Fibroblast of villous mesenchyme (primary cell): Measurements from ENCODE around the gene IRF4. TPM values are rescaled to one million over a fixed set of nuclear protein-coding genes. Genes with fewer than 3 reads are reported as not detected.
A peak's percentile ranks its signal among the peaks of the same experiment; 100 is the strongest.

Experiments
- DNase-seq: peaks from one replicate; pipeline ENCODE4 v3.0.0-alpha.2; 2010; ENCODE audit warnings: low read depth
- H3K4me3 ChIP-seq: 2 replicates; pipeline ENCODE4 v1.5.1; 2011; ENCODE audit warnings: low read depth, mild to moderate bottlenecking, low read length
- CTCF ChIP-seq: IDR thresholded peaks from 2 replicates; pipeline ENCODE4 v1.5.1; 2012; ENCODE audit warnings: low read depth, mild to moderate bottlenecking, low read length; ENCODE audit not compliant: insufficient read depth
- total RNA-seq: library from RNA; depleted of rRNA; stranded (reverse); fragments of >200 nt; gene quantifications from 2 replicates; pipeline ENCODE4 v1.2.3, GENCODE V29; 2012

IRF4 gene
- total RNA-seq, 1 donor: under 0.01 TPM

GRCh38 chr6:408148-408547 is 16.6 kb downstream of the IRF4 start:
- DNase-seq: no peak
- no peak for TF ChIP-seq CTCF
- no peak overlapping the region for H3K4me3 ChIP-seq

GRCh38 chr6:408599-409102 is 17.1 kb downstream of the IRF4 start:
- peak; percentile 51 for DNase-seq
- peak; percentile 54 for TF ChIP-seq CTCF
- no peak overlapping the region for H3K4me3 ChIP-seq

- no peak for TF ChIP-seq CTCF
- no peak overlapping the region for H3K4me3 ChIP-seq
- no peak for DNase-seq
Observed at GRCh38 chr6:409370-409972, 17.9 kb downstream of the IRF4 start.

GRCh38 chr6:410555-411395 is 19.2 kb downstream of the IRF4 start:
- no peak overlapping the region for H3K4me3 ChIP-seq
- no peak for TF ChIP-seq CTCF
- no peak for DNase-seq

GRCh38 chr6:411402-412145 is 20.0 kb downstream of the IRF4 start:
- no peak overlapping the region for H3K4me3 ChIP-seq
- DNase-seq: peak; percentile 17

More at GRCh38 chr6:411402-412145, 20.0 kb downstream of the IRF4 start:
- TF ChIP-seq CTCF: no peak
